Naive B cell (primary cell): ENCODE results near the gene PCSK5. TPM values are rescaled to one million over a fixed set of nuclear protein-coding genes. Genes with fewer than 3 reads are reported as not detected.
"Not testable (repeated sequence)": the region's sequence is repeated elsewhere in the genome, so short reads cannot be mapped to it uniquely, and the experiment has no call there.

Experiments used
- ATAC-seq, 2 donors: fragments of 150-1000 bp; cut with Tn5 transposase; 2 replicates each; pipeline ENCODE4 v1.10.0; 2021; ENCODE audit warnings: low read depth in 2 of 2, mild to moderate bottlenecking in 2 of 2, moderate library complexity in 2 of 2
- DNase-seq: peaks from one replicate; pipeline ENCODE4 v3.0.0; 2022
- H3K27ac Mint-ChIP-seq, 6 donors: one replicate each; pipeline ENCODE4 v1.8.0; 2020 to 2022; ENCODE audit warnings: mild to moderate bottlenecking in 6 of 6, mixed read lengths in 6 of 6, moderate library complexity in 5 of 6, inconsistent platforms in 2 of 6
- H3K27me3 Mint-ChIP-seq, 3 donors: one replicate each; pipeline ENCODE4 v1.8.0; 2021 to 2022; ENCODE audit warnings: mixed read lengths in 3 of 3, mild to moderate bottlenecking in 1 of 3
- H3K36me3 Mint-ChIP-seq, 2 donors: one replicate each; pipeline ENCODE4 v1.8.0; 2020 to 2022; ENCODE audit warnings: mixed read lengths in 2 of 2, inconsistent platforms in 1 of 2, mild to moderate bottlenecking in 1 of 2
- H3K4me1 Mint-ChIP-seq, 3 donors: one replicate each; pipeline ENCODE4 v1.8.0; 2020 to 2022; ENCODE audit warnings: mixed read lengths in 3 of 3, inconsistent platforms in 1 of 3, mild to moderate bottlenecking in 1 of 3, moderate library complexity in 1 of 3
- H3K4me3 Mint-ChIP-seq, 8 donors: one replicate each; pipeline ENCODE4 v1.8.0; 2020 to 2022; ENCODE audit warnings: mild to moderate bottlenecking in 8 of 8, mixed read lengths in 8 of 8, moderate library complexity in 8 of 8, inconsistent platforms in 2 of 8
- H3K9me3 Mint-ChIP-seq, 7 donors: one replicate each; pipeline ENCODE4 v1.8.0; 2020 to 2022; ENCODE audit warnings: mixed read lengths in 7 of 7, mild to moderate bottlenecking in 5 of 7, inconsistent platforms in 2 of 7, moderate library complexity in 1 of 7
- polyA plus RNA-seq, 6 donors: library from polyadenylated mRNA; unstranded; fragments of 300-500 nt; fragmentation: Illumina TruSeq; gene quantifications; one replicate each; pipeline ENCODE4 v1.2.3, GENCODE V29; 2021; ENCODE audit warnings: low read depth in 6 of 6

Gene PCSK5
- polyA plus RNA-seq, 6 donors from 2014 or later: 0.05 TPM; not detected in 5

DNA sequence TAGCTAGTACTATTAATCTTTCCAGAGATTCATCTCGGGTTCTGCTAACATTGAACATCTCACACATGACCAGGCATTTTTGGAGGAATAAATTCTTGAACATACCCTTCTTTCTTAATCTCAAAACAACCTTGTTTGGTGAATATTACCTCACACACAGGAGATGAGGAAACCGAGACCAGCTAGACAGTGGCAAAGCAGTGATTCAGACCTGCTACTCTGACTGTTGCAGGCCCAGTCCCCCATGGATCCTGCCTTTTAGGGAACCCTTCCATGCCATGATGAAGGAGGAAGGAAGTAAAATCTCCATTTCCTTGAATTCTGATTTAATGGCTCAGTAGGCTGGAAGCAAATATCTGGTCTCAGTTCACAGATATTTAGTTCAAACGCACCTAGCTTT lies 2.6 kb downstream of the PCSK5 start:
- Mint-ChIP-seq H3K27ac (no peak overlapping the region), H3K4me1 (peaks cover 24 to 28% (median 25%) of the 10 kb centered on the region in 3 donors), H3K27me3 (peaks cover 44 to 77% (median 66%) of the 10 kb centered on the region in 3 donors), H3K4me3 (peak overlapping the region in 2 of 8 donors; percentile 6 to 21), H3K9me3 (peaks cover 0 to 3% (median 0%) of the 10 kb centered on the region in 7 donors), H3K36me3 (peaks cover 0 to 8% of the 10 kb centered on the region in 2 donors)
- DNase-seq (no peak), ATAC-seq (no peak)

DNA sequence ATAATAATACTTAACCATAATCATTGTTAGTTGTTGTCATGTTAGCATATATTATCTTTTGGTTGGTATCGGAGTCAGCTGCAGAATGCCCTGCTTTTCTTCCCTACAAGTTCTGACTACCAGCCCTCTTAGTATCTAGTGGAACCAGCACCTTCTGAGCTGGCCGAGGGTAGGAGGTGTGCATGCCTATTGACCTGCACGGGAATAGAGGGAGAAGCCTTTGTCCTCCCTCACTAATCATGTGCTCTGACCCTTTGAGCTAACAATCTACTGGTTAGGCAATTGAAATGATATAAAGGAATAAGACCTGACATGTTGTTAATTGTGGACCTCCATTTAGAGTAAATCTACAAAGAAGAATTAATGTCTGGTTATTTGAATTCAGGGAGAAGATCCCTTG lies 4.1 kb downstream of the PCSK5 start:
- H3K36me3 Mint-ChIP-seq: peaks cover 0 to 8% of the 10 kb centered on the region in 2 donors
- ATAC-seq (no peak), DNase-seq (no peak)
- no peak overlapping the region for H3K4me3 Mint-ChIP-seq
- H3K9me3 Mint-ChIP-seq: peaks cover 0 to 4% (median 0%) of the 10 kb centered on the region in 7 donors
- peaks cover 40 to 74% (median 65%) of the 10 kb centered on the region in 3 donors for H3K27me3 Mint-ChIP-seq
- H3K4me1 Mint-ChIP-seq: peaks cover 18 to 24% (median 21%) of the 10 kb centered on the region in 3 donors
- no peak overlapping the region for H3K27ac Mint-ChIP-seq

DNA sequence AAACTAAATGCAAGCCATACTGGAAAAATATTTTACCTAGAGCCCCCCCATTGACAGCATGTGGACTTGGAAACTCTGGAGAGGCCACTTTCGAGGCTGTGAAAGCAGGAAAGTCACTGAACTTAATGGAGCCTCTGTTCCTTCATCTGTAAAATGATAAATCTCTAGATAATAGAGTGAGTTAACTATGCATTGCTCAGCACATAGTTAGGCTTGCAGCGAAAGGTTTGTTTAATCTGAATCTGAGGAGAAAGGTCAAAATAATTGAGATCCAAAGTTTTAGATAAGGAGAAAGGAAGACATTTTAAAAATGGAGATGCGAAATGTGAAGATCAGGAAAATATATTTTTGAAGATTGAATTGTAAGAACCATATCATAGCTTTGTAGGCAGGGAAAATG lies 4.6 kb downstream of the PCSK5 start:
- H3K27me3 Mint-ChIP-seq: peaks cover 36 to 72% (median 64%) of the 10 kb centered on the region in 3 donors
- no peak overlapping the region for H3K27ac Mint-ChIP-seq
- peaks cover 0 to 4% of the 10 kb centered on the region in 2 donors for H3K36me3 Mint-ChIP-seq
- DNase-seq (no peak), ATAC-seq (no peak)
- H3K4me3 Mint-ChIP-seq: no peak overlapping the region
- peaks cover 14 to 19% (median 15%) of the 10 kb centered on the region in 3 donors for H3K4me1 Mint-ChIP-seq
- peaks cover 0 to 4% (median 0%) of the 10 kb centered on the region in 7 donors for H3K9me3 Mint-ChIP-seq

DNA sequence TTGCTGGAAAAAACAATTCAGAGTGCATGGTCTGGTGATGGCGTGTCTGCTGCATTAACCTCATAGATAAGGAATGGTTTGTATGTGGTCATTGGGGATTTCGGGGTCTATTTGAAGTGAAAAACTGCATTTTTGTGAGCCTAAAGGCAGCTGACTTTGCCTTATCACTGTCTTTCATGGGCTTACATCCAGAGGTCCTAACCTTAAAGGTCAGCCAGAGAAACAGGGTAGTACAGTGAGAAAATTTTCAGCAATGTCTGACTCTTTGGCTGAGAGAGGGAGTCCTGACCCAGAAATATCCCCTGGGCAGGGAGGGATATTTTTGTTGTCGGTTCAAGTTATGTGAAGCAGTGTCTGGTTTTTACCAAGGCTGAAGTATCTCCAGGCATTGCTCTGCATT lies 5.7 kb downstream of the PCSK5 start:
- no peak overlapping the region for H3K4me3 Mint-ChIP-seq
- H3K4me1 Mint-ChIP-seq: peaks cover 9 to 13% (median 11%) of the 10 kb centered on the region in 3 donors
- no peak overlapping the region for H3K27ac Mint-ChIP-seq
- DNase-seq (no peak), ATAC-seq (no peak)
- H3K36me3 Mint-ChIP-seq: peaks cover 0 to 7% of the 10 kb centered on the region in 2 donors
- H3K27me3 Mint-ChIP-seq: peaks cover 33 to 69% (median 66%) of the 10 kb centered on the region in 3 donors
- H3K9me3 Mint-ChIP-seq: peaks cover 3 to 9% (median 5%) of the 10 kb centered on the region in 7 donors

DNA sequence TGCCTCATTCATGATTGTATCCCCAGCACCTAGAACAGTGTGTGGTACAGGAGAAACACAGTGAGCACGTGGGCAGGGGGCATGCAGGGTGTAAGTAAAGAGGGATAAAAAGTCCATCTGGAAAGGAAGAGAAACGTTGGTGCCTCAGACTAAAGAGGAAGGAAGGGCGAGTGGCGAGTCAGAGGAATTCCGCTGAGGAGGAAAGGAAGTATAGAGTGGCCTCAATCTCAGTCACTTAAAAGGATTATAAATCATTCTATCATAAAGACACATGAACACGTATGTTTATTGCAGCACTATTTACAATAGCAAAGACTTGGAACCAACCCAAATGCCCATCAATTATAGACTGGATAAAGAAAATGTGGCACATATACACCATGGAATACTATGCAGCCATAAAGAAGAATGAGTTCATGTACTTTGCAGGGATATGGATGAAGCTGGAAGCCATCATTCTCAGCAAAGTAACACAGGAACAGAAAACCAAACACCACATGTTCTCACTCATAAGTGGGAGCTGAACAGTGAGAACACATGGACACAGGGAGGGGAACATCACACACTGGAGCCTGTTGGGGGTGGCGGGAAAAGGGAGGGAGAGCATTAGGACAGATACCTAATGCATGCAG lies 10.5 kb downstream of the PCSK5 start:
- peaks cover 3 to 10% (median 5%) of the 10 kb centered on the region in 7 donors for H3K9me3 Mint-ChIP-seq
- not testable (repeated sequence) for H3K4me1 Mint-ChIP-seq, ATAC-seq, H3K36me3 Mint-ChIP-seq, H3K4me3 Mint-ChIP-seq, H3K27ac Mint-ChIP-seq, DNase-seq
- H3K27me3 Mint-ChIP-seq: peaks cover 8 to 27% (median 23%) of the 10 kb centered on the region in 3 donors

DNA sequence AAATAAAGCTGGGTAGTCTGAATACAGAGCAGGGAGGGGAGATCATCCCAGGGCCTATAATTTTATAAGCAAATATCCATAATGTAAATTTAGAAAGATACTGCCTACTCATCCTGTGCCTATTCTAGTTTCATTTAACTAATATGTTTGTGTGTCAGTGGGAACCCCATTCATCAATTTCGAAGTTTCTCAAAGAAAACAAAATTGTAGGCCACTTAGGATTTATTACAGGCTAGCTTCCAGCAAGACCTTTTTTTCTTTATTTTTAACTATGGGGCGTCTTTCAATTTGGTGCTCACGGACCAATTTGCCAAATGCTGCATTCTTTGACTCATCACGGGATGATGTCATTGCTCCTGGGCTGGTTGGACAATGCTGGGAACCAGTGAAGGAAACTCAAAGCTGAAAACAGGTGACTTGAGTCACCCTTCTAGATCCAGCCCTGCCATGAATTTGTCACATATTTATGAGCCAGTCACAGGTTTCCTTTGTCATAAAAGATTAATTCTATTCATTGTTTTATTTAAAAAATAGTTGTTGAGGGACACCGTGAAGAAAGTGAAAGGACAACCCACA lies 13.4 kb downstream of the PCSK5 start:
- peaks cover 3 to 10% (median 5%) of the 10 kb centered on the region in 7 donors for H3K9me3 Mint-ChIP-seq
- H3K27me3 Mint-ChIP-seq: peaks cover 6 to 20% (median 11%) of the 10 kb centered on the region in 3 donors
- H3K36me3 Mint-ChIP-seq: peaks cover 0 to 7% of the 10 kb centered on the region in 2 donors
- H3K27ac Mint-ChIP-seq: no peak overlapping the region
- ATAC-seq (no peak), DNase-seq (no peak)
- H3K4me3 Mint-ChIP-seq: no peak overlapping the region
- no peaks in the 10 kb centered on the region for H3K4me1 Mint-ChIP-seq

DNA sequence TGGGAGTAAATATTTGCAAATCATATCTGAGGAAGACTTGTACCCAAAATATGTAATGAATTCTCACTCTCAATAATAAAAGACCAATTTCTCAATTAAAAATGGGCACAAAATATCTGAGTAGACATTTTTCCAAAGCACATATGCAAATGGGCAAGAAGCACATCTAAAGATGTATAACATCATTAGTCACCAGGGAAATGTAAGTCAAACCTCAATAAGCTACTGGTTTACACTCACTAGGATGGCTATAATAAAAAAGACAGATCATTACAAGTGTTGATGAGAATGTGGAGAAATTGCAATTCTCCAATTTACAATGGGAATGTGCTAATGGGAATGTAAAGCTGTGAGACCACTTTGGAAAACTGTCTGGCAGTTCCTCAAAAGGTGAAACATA lies 13.9 kb downstream of the PCSK5 start:
- no peaks in the 10 kb centered on the region for H3K4me1 Mint-ChIP-seq
- no peak overlapping the region for H3K27ac Mint-ChIP-seq
- ATAC-seq: no peak
- peaks cover 4 to 15% (median 9%) of the 10 kb centered on the region in 3 donors for H3K27me3 Mint-ChIP-seq
- peaks cover 3 to 10% (median 5%) of the 10 kb centered on the region in 7 donors for H3K9me3 Mint-ChIP-seq
- H3K36me3 Mint-ChIP-seq: peaks cover 0 to 7% of the 10 kb centered on the region in 2 donors
- no peak for DNase-seq
- no peak overlapping the region for H3K4me3 Mint-ChIP-seq

DNA sequence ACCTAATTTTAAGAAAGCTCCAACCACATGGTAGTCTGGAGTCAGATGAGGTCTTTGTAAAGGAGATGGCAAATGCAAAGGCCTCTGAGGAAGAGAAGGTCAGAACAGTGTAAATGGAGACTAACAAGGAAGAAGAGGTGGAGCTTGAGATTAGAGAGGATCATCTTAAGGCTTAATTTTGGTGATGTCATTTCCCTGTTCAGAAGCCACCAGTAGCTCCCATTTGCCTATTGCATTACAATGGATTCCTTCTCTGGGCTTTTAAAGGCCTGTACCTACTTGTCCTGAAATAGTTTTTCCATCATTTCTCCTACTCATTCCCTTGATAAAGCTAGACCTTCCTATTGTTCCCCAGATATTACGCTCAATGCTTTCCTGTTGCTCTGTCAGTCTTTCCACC lies 16.1 kb downstream of the PCSK5 start:
- H3K27ac Mint-ChIP-seq: no peak overlapping the region
- ATAC-seq: no peak
- H3K9me3 Mint-ChIP-seq: peaks cover 0 to 5% (median 2%) of the 10 kb centered on the region in 7 donors
- no peaks in the 10 kb centered on the region for H3K27me3 Mint-ChIP-seq
- H3K4me3 Mint-ChIP-seq: no peak overlapping the region
- no peak for DNase-seq
- no peaks in the 10 kb centered on the region for H3K4me1 Mint-ChIP-seq
- no peaks in the 10 kb centered on the region for H3K36me3 Mint-ChIP-seq

DNA sequence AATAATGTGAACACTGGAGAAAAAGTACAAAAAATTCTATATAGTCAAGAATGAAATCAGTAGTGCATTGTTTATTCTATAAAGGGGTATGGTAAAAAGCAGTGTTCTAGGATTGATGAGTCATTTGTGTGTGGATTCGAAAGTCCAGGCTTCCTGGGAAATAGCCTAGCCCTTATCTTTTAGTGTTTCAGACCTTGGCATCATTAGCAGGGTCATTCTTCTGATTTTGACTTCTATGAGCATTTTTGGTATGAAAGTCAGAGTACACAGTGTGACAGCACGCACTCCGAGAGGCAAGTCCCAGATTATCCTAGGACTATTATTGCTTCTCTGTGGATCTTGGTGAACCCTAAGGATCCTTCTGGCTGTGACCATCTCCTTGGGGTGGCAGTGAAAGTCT lies 16.9 kb downstream of the PCSK5 start:
- no peaks in the 10 kb centered on the region for H3K4me1 Mint-ChIP-seq
- H3K27ac Mint-ChIP-seq: no peak overlapping the region
- no peak overlapping the region for H3K4me3 Mint-ChIP-seq
- H3K9me3 Mint-ChIP-seq: peaks cover 0 to 9% (median 2%) of the 10 kb centered on the region in 7 donors
- ATAC-seq: no peak
- DNase-seq: no peak
- no peaks in the 10 kb centered on the region for H3K36me3 Mint-ChIP-seq
- H3K27me3 Mint-ChIP-seq: no peaks in the 10 kb centered on the region

DNA sequence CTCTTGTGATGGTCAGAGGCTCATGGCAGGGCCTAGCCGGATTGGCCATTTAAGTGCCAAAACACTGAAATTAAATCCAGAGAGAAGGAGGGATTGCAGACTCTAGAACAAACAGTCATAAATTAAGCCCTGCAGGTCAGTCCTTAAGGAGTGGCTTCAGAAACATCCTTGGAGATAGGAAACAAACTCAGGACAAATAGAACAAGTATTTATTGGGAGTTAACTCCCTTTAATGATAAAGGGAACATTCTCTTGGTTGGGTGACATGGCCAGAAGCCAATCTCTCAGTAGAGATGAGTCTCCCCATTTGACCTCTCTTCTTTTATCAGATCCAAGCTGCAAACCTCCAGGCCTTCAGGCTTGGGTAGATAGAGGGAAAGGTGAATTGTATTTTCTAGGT lies 17.4 kb downstream of the PCSK5 start:
- H3K27ac Mint-ChIP-seq: no peak overlapping the region
- H3K4me3 Mint-ChIP-seq: no peak overlapping the region

DNA sequence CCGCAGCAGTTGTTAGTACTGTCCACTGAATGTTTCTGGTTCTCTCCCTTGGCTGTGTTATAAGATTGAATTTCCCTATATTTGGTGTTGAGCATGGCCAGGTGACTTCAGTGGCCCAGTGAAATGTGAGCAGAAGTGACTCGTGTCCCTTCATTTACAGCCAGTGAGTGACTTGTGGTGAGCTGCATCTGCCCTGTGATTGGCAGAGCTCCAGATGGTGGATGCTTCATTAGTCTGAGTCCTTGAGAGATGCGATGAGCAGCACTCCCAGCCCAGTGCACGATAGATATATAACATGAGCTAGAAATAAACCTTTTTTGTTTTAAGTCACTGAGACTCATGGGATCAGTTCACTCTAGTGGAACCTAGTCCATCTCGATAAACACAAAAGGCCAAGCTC lies 19.3 kb downstream of the PCSK5 start:
- Mint-ChIP-seq H3K4me1 (no peaks in the 10 kb centered on the region), H3K36me3 (no peaks in the 10 kb centered on the region), H3K27me3 (peaks cover 0 to 5% (median 0%) of the 10 kb centered on the region in 3 donors), H3K9me3 (peaks cover 0 to 12% (median 2%) of the 10 kb centered on the region in 7 donors), H3K4me3 (no peak overlapping the region), H3K27ac (no peak overlapping the region)
- DNase-seq: no peak
- no peak for ATAC-seq

More for the DNA sequence above, 17.4 kb downstream of the PCSK5 start:
- ATAC-seq (no peak), DNase-seq (no peak)
- Mint-ChIP-seq H3K36me3 (no peaks in the 10 kb centered on the region), H3K4me1 (no peaks in the 10 kb centered on the region), H3K27me3 (peaks cover 0 to 3% (median 0%) of the 10 kb centered on the region in 3 donors), H3K9me3 (peaks cover 0 to 11% (median 2%) of the 10 kb centered on the region in 7 donors)

DNA sequence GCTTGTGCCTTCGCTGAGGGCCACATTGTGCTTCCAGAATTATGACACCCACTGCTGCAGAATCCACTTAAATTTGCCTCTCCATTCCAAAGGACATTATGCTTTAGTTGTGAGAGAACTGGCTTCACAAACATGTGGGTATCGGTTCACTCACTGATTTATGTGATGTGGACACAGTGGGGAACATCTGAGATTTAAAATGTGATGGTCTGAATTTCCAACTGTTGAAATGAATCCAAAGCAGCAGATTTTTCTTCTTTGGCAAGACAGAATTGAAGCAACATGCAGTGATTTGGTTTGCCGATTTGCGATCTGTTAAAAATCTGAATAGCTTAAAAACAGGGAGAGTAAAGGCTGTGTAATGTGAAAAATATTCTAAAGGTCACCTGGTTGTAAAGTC lies 20.3 kb downstream of the PCSK5 start:
- no peak overlapping the region for H3K4me3 Mint-ChIP-seq
- H3K27ac Mint-ChIP-seq: no peak overlapping the region
- no peaks in the 10 kb centered on the region for H3K4me1 Mint-ChIP-seq
- H3K9me3 Mint-ChIP-seq: peaks cover 0 to 12% (median 2%) of the 10 kb centered on the region in 7 donors
- H3K36me3 Mint-ChIP-seq: no peaks in the 10 kb centered on the region
- H3K27me3 Mint-ChIP-seq: peaks cover 0 to 5% (median 0%) of the 10 kb centered on the region in 3 donors
- ATAC-seq (no peak), DNase-seq (no peak)

DNA sequence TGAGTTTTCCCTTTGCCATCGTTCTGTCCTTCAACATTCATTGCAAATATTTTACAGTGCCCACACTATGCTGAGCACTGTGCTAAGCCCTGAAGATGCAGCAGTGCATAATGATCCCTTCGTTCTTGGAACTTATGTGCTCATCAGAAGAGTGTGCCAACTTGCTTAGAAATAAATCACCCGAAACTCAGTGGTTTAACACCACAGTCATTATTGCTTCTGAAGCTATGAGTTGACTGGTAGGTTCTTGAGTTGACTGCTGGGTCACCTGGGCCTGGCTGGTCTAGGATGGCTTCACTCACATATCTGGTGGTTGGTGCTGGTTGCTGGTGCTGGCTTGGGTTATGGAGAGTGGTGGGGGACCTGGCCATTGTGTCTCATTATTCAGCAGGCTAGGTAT lies 20.9 kb downstream of the PCSK5 start:
- Mint-ChIP-seq H3K27me3 (peaks cover 0 to 5% (median 0%) of the 10 kb centered on the region in 3 donors), H3K27ac (no peak overlapping the region), H3K4me1 (no peaks in the 10 kb centered on the region), H3K36me3 (no peaks in the 10 kb centered on the region), H3K9me3 (peaks cover 0 to 12% (median 2%) of the 10 kb centered on the region in 7 donors), H3K4me3 (no peak overlapping the region)
- ATAC-seq: no peak
- no peak for DNase-seq

DNA sequence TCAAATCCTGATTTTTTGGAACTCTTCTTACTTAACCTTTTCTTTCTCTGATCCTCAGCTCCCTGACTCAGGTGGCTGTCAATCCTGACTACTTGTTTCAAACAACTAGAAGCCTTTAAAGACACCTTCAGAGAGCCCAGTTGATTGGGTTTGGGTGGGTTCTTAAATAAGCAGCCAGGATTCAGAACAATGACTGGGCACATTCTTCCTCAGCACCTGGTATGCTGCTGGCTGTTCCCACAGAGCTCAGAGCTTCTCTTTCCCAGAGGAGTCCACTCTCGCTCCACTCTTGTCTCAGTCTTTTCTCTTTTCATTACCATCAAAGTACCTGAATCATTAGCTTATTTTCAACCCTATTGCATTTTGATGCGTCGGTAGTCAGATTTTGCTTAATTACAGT lies 22.5 kb downstream of the PCSK5 start:
- Mint-ChIP-seq H3K36me3 (no peaks in the 10 kb centered on the region), H3K27ac (no peak overlapping the region), H3K4me1 (no peaks in the 10 kb centered on the region), H3K9me3 (peaks cover 0 to 12% (median 2%) of the 10 kb centered on the region in 7 donors), H3K4me3 (no peak overlapping the region), H3K27me3 (peaks cover 0 to 5% (median 0%) of the 10 kb centered on the region in 3 donors)
- ATAC-seq: no peak
- DNase-seq: no peak
